A549 (cell line): ENCODE data around the gene UBE2E2. TPM values are rescaled to one million over a fixed set of nuclear protein-coding genes. Genes with fewer than 3 reads are reported as not detected.

Source experiments
- ATAC-seq, 2 experiments: fragments of 200-7000 bp in 1 of 2; fragments of >200 bp in 1 of 2; cut with Nextera tagmentation in 1 of 2; cut with Tn5 transposase in 1 of 2; 3 replicates each; pipeline versions ENCODE4 v1.8.0 to v1.9.1; 2018 to 2020; ENCODE audit warnings: mild to moderate bottlenecking in 1 of 2, moderate library complexity in 1 of 2
- CTCF ChIA-PET: fragments of 300-600 bp; sonication (Branson Sonifier 250); formaldehyde crosslinking; extraction: SDS; loops from one replicate; lab custom pipeline; 2021; ENCODE audit warnings: antibody characterized with exemption, inconsistent platforms; lab: Yijun Ruan, JAX
- POLR2A ChIA-PET: fragments of 350-600 bp; formaldehyde crosslinking; extraction: SDS; loops from one replicate; lab custom pipeline; 2021; ENCODE audit warnings: antibody characterized with exemption, inconsistent platforms; lab: Yijun Ruan, JAX
- DNase-seq, 2 experiments: peaks; one replicate each; pipeline versions ENCODE4 v3.0.0 to v3.0.0-alpha.2; 2011 to 2016; ENCODE audit warnings: low read depth in 1 of 2, low spot score in 1 of 2
- FAIRE-seq: peaks from 2 replicates; lab custom pipeline; 2011; peaks lifted over from hg19 to GRCh38; lab: Jason Lieb, UNC
- H3K27ac ChIP-seq, 2 experiments: fragments of >200 bp; sonication (Bioruptor Twin); formaldehyde crosslinking; 3 replicates each; pipeline ENCODE4 v1.5.1; 2016 to 2017
- H3K4me1 ChIP-seq: fragments of >200 bp; sonication (Bioruptor Twin); formaldehyde crosslinking; 3 replicates; pipeline ENCODE4 v1.6.1; 2016
- H3K4me2 ChIP-seq: fragments of >200 bp; sonication (Bioruptor Twin); formaldehyde crosslinking; 3 replicates; pipeline ENCODE4 v1.6.1; 2016
- H3K4me3 ChIP-seq: fragments of >200 bp; sonication (Bioruptor Twin); formaldehyde crosslinking; 3 replicates; pipeline ENCODE4 v1.5.1; 2016
- H3K9me3 ChIP-seq: fragments of >200 bp; sonication (Bioruptor Twin); formaldehyde crosslinking; 3 replicates; pipeline ENCODE4 v1.6.1; 2016
- CBX8 ChIP-seq: fragments of 200-600 bp; sonication (generic); IDR thresholded peaks from 2 replicates; pipeline ENCODE4 v1.6.1; 2016
- CEBPB ChIP-seq, 2 experiments: fragments of >200 bp in 1 of 2; sonication (Bioruptor Twin) in 1 of 2; formaldehyde crosslinking in 1 of 2; IDR thresholded peaks; 2 replicates each; pipeline ENCODE4 v1.6.1; 2012 to 2016
- E2F6 ChIP-seq: IDR thresholded peaks from 2 replicates; pipeline ENCODE4 v1.6.1; 2012; ENCODE audit warnings: low read depth, borderline replicate concordance
- EHF ChIP-seq: fragments of 250-450 bp; sonication (Bioruptor Pico); IDR thresholded peaks from 2 replicates; pipeline ENCODE4 v1.5.0; 2020; ENCODE audit warnings: mild to moderate bottlenecking
- EP300 ChIP-seq, 2 experiments: fragments of >200 bp; sonication (Bioruptor Twin); formaldehyde crosslinking; IDR thresholded peaks; 2 replicates in 1 of 2; 3 replicates in 1 of 2; pipeline ENCODE4 v1.6.1; 2016 to 2017
- ESRRA ChIP-seq: fragments of 150-350 bp; IDR thresholded peaks from 2 replicates; pipeline ENCODE4 v1.6.1; 2014; ENCODE audit warnings: mild to moderate bottlenecking, low read length, borderline replicate concordance
- FOSL2 ChIP-seq, 2 experiments: fragments of 450-650 bp in 1 of 2; fragments of >200 bp in 1 of 2; sonication (Bioruptor Twin) in 1 of 2; formaldehyde crosslinking; IDR thresholded peaks; 2 replicates each; pipeline versions ENCODE4 v1.5.0 to v1.6.1; 2016 to 2020; ENCODE audit warnings: mild to moderate bottlenecking in 1 of 2, moderate library complexity in 1 of 2
- FOXS1 ChIP-seq: fragments of 250-450 bp; sonication (Bioruptor Pico); IDR thresholded peaks from 2 replicates; pipeline ENCODE4 v1.5.0; 2020; ENCODE audit warnings: mild to moderate bottlenecking, moderate library complexity
- GATA3 ChIP-seq: IDR thresholded peaks from 2 replicates; pipeline ENCODE4 v1.6.1; 2012; ENCODE audit warnings: borderline replicate concordance
- HDAC2 ChIP-seq: fragments of 200-600 bp; sonication (generic); IDR thresholded peaks from 2 replicates; pipeline ENCODE4 v1.6.1; 2016
- HES2 ChIP-seq: fragments of >200 bp; sonication (Bioruptor Twin); formaldehyde crosslinking; IDR thresholded peaks from 2 replicates; pipeline ENCODE4 v1.6.1; 2016
- KDM1A ChIP-seq: fragments of 200-600 bp; sonication (generic); IDR thresholded peaks from 2 replicates; pipeline ENCODE4 v1.6.1; 2016; ENCODE audit warnings: low read depth, mild to moderate bottlenecking
- KDM5A ChIP-seq: fragments of 200-600 bp; sonication (generic); IDR thresholded peaks from 2 replicates; pipeline ENCODE4 v1.6.1; 2016; ENCODE audit warnings: antibody characterized with exemption, mild to moderate bottlenecking
- MAFK ChIP-seq: fragments of 450-650 bp; IDR thresholded peaks from 2 replicates; pipeline ENCODE4 v1.6.1; 2014; ENCODE audit not compliant: partially characterized antibody
- NFE2L2 ChIP-seq: fragments of 150-350 bp; conservative IDR thresholded peaks from 2 replicates; pipeline ENCODE4 v1.6.1; 2014; ENCODE audit warnings: low read length
- POLR2A ChIP-seq: IDR thresholded peaks from 2 replicates; pipeline ENCODE4 v1.6.1; 2012; ENCODE audit warnings: mild to moderate bottlenecking, low read length
- RAD21 ChIP-seq, 2 experiments: fragments of >200 bp in 1 of 2; sonication (Bioruptor Twin) in 1 of 2; formaldehyde crosslinking in 1 of 2; IDR thresholded peaks in 1 of 2; conservative IDR thresholded peaks in 1 of 2; 2 replicates in 1 of 2; 3 replicates in 1 of 2; pipeline ENCODE4 v1.6.1; 2012 to 2018; ENCODE audit warnings: inconsistent platforms in 1 of 2
- RCOR1 ChIP-seq: fragments of 150-350 bp; IDR thresholded peaks from 2 replicates; pipeline ENCODE4 v1.6.1; 2014; ENCODE audit warnings: antibody characterized with exemption, low read length, low read depth
- SREBF2 ChIP-seq: fragments of 450-650 bp; IDR thresholded peaks from 2 replicates; pipeline ENCODE4 v1.6.1; 2014; ENCODE audit warnings: mild to moderate bottlenecking, moderate library complexity
- ZFP36 ChIP-seq: fragments of 450-650 bp; IDR thresholded peaks from 2 replicates; pipeline ENCODE4 v1.6.1; 2014; ENCODE audit warnings: borderline replicate concordance; ENCODE audit not compliant: partially characterized antibody
- ZNF302 ChIP-seq: fragments of 250-450 bp; sonication (Bioruptor Pico); IDR thresholded peaks from 2 replicates; pipeline ENCODE4 v1.9.0; 2021; ENCODE audit warnings: inconsistent platforms, mild to moderate bottlenecking, moderate library complexity
- ZSCAN20 ChIP-seq: fragments of 250-450 bp; sonication (Bioruptor Pico); IDR thresholded peaks from 2 replicates; pipeline ENCODE4 v1.8.0; 2022; ENCODE audit warnings: mild to moderate bottlenecking, moderate library complexity
- WGBS: methylation state at CpG from one replicate; pipeline ENCODE4 v1.1.6; 2017; ENCODE audit errors: missing lambda C conversion rate; 5-methylcytosine and 5-hydroxymethylcytosine counted together
- polyA plus RNA-seq, 4 experiments: library from polyadenylated mRNA; depleted of rRNA in 3 of 4; stranded (reverse); fragments of >200 nt; fragmentation: RNase III in 1 of 4; extraction: RNeasy Plus Mini Kit Qiagen cat#74134 plus additional on column Dnase treatment in 1 of 4; gene quantifications; 2 replicates in 3 of 4; 3 replicates in 1 of 4; pipeline ENCODE4 v1.2.3, GENCODE V29; 2011 to 2017

Gene UBE2E2
- polyA plus RNA-seq, 2 of the 4 experiments (the other 2 are of a cell fraction) = 28.3 to 56.1 TPM

DNA sequence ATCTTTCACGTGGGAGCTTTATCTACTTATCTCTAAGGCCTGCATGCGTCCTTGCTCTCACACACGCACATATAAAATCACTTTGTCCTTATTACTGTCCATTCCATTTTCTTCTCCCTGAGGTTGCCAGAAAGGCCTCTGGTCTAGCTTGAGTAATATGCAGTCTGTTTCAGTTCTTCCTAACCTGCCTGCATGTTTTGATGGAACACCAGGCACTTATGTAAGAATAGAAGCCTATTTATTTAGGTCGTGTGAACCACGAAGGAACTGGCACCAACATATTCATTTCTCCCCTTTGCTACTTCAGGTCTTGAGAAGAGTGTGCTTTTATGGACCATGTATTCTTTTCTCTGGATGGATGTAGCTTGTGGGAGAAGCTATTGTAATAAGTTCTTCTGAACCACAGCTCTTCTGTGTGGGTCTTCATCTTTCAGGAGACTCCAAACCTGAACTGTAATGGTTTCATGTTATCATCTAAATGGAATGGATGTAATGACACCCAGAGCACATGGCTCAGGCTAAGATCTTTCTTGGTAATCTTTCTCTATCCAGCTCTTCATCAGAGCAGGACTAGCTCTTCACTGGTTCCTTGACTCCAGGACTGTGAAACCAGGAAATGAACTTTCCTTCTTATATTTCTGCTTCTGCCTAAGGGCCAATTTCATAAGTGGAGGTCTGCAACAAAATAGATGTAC lies 53.8 kb downstream of the UBE2E2 start:
- no peak overlapping the region for H3K4me3 ChIP-seq
- TF ChIP-seq RAD21 (conservative IDR thresholded peaks at IDR 0.05 in 1 of 2, IDR thresholded peaks at IDR 0.05 in 1 of 2) (no peak), E2F6 (no peak)
- TF ChIP-seq, all 56 proteins: peak for 0
- peaks cover 32% of the 10 kb centered on the region for H3K4me1 ChIP-seq
- no peaks in the 10 kb centered on the region for H3K9me3 ChIP-seq
- FAIRE-seq (no peak), ATAC-seq (peak in 1 of 2 experiments; percentile 28; a peak in 1 of 6 replicates), DNase-seq (no peak)
- POLR2A ChIA-PET = no interaction called here
- CTCF ChIA-PET = no interaction called here
- 74% methylated on average over 5 of the region's 5 CpGs for WGBS
- H3K27ac ChIP-seq = no peak overlapping the region
- no peak overlapping the region for H3K4me2 ChIP-seq

DNA sequence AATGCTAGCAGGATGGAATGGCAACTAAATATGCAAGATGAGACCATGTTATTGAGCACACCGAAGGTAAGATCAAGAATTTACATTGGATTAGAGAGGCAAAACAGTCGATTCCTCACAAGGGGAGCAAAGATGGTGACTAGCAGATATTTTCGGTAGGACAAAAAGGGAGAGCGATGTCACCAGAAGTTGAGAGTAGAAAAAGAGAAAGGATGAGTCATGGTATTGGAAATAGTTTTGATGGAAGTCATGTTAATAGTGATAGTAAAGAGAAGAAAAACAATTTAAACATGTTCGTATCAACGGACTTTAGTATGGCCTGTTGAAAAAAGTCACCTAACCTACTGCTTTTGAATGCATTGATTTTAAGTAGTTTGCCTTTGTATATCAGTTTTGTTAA lies 55.0 kb downstream of the UBE2E2 start:
- H3K27ac ChIP-seq = no peak overlapping the region
- peaks cover 32% of the 10 kb centered on the region for H3K4me1 ChIP-seq
- ChIA-PET POLR2A (no interaction called here), CTCF (interaction anchor here (0.6 kb wide), 1 partner anchor 9 kb away, joined by 3 read pairs; no protein-coding TSS in a partner anchor)
- no peak overlapping the region for H3K4me2 ChIP-seq
- ATAC-seq (no peak), DNase-seq (no peak), FAIRE-seq (peak; percentile 18)
- H3K4me3 ChIP-seq = no peak overlapping the region
- 86% methylated on average over 6 of the region's 6 CpGs for WGBS
- TF ChIP-seq CEBPB (IDR thresholded peaks at IDR 0.05) (no peak), GATA3 (no peak), HES2 (no peak), FOSL2 (IDR thresholded peaks at IDR 0.05) (no peak), FOSL2 (CRISPR knock-in tag; IDR thresholded peaks at IDR 0.05) (peak; percentile 69)
- no peaks in the 10 kb centered on the region for H3K9me3 ChIP-seq

DNA sequence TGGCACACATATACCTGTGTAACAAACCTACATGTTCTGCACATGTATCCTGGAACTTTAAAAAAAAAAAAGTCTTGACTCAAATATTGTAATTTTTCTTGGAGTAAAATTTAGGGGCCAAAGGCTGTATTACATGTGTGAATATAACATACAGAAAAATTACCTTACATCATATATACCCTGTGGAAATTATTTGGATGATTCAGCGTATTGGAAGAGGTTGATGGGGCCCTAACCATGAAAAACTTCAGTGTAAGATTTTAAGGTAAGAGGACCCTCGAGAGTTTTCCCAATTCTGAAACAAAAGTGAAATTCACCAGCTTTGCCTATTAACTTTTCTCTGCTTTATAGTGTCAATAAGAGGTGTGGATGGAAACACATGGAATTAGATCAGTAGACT lies 56.4 kb downstream of the UBE2E2 start:
- H3K9me3 ChIP-seq = no peaks in the 10 kb centered on the region
- no peak overlapping the region for H3K4me2 ChIP-seq
- CTCF ChIA-PET = no interaction called here
- no peak for TF ChIP-seq ZNF302 (CRISPR knock-in tag)
- no peak for TF ChIP-seq SREBF2
- TF ChIP-seq HDAC2 = no peak
- TF ChIP-seq KDM1A = no peak
- no peak for TF ChIP-seq EHF (CRISPR knock-in tag)
- no peak for TF ChIP-seq CBX8
- TF ChIP-seq MAFK = peak; percentile 73
- no peak for TF ChIP-seq ZSCAN20 (CRISPR knock-in tag)
- H3K4me3 ChIP-seq = no peak overlapping the region
- FAIRE-seq = no peak
- POLR2A ChIA-PET = no interaction called here
- ATAC-seq = no peak
- peaks cover 36% of the 10 kb centered on the region for H3K4me1 ChIP-seq
- no peak overlapping the region; a peak in 1 of 6 replicates for H3K27ac ChIP-seq
- no peak for DNase-seq
- WGBS = 45% methylated on average over 2 of the region's 2 CpGs

GRCh38 chr3:23262766-23263165 lies 59.6 kb downstream of the UBE2E2 start:
- ChIA-PET CTCF (no interaction called here), POLR2A (no interaction called here)
- ATAC-seq (no peak), DNase-seq (no peak), FAIRE-seq (no peak)
- Histone ChIP-seq H3K4me2 (no peak overlapping the region), H3K9me3 (no peaks in the 10 kb centered on the region), H3K27ac (no peak overlapping the region), H3K4me1 (peaks cover 27% of the 10 kb centered on the region; the same call in 2 of the 3 replicates), H3K4me3 (no peak overlapping the region)
- 89% methylated on average over 1 of the region's 1 CpG for WGBS
- TF ChIP-seq NFE2L2 (no peak), POLR2A (no peak), KDM1A (no peak), ESRRA (no peak), FOXS1 (CRISPR knock-in tag) (no peak), MAFK (no peak), RCOR1 (no peak), ZFP36 (no peak), EP300 (IDR thresholded peaks at IDR 0.05) (no peak), KDM5A (no peak)
